ENCODE data around the gene METTL23. TPM values are rescaled to one million over a fixed set of nuclear protein-coding genes. Genes with fewer than 3 reads are reported as not detected.

METTL23 gene
- polyA plus RNA-seq, 3 donors = 37.9 to 71.3 (median 56.5) TPM

- intact Hi-C loops (cut with micrococcal nuclease) = no loop called here
- peaks cover 3% of the 10 kb centered on the region for H3K4me1 Mint-ChIP-seq
- Histone ChIP-seq H3K79me2 (ENCODE audit: insufficient read depth, low read length) (no peaks in the 10 kb centered on the region), H3K27ac (ENCODE audit: low read depth in 1 of 2, low read length in 2 of 2) (no peak overlapping the region), H3K4me3 (replicated peaks in 1 of 3; ENCODE audit: low read depth in 2 of 3, low read length in 3 of 3) (no peak overlapping the region), H4K20me1 (ENCODE audit: insufficient read depth, low read length) (no peaks in the 10 kb centered on the region), H3K9me3 (replicated peaks in 1 of 2; ENCODE audit: control insufficient read depth in 1 of 2, insufficient read depth in 1 of 2, low read length in 2 of 2) (no peaks in the 10 kb centered on the region), H3K27me3 (ENCODE audit: control insufficient read depth in 2 of 2, insufficient read depth in 2 of 2, low read length in 2 of 2) (no peaks in the 10 kb centered on the region), H3K4me2 (replicated peaks; ENCODE audit: extremely low read depth, low read length, poor library complexity, severe bottlenecking) (no peak overlapping the region), H3K36me3 (replicated peaks in 1 of 2; ENCODE audit: control insufficient read depth in 1 of 2, insufficient read depth in 2 of 2, low read length in 2 of 2) (no peaks in the 10 kb centered on the region), H2AFZ (ENCODE audit: insufficient read depth, low read depth, low read length, poor library complexity, severe bottlenecking) (no peak overlapping the region), H3K9ac (ENCODE audit: insufficient read depth, low read length, poor library complexity, severe bottlenecking) (no peak overlapping the region), H3K4me1 (ENCODE audit: control insufficient read depth in 1 of 2, insufficient read depth in 2 of 2, low read length in 2 of 2) (no peaks in the 10 kb centered on the region)
- no peak for DNase-seq
- no peak overlapping the region for H3K4me3 Mint-ChIP-seq
- 100% methylated on average over 3 of the region's 8 CpGs for whole genome bisulfite sequencing (ENCODE audit: insufficient coverage)
- peak overlapping the region in 2 of 7 donors; percentile 28 to 60 for H3K27ac Mint-ChIP-seq
- H3K36me3 Mint-ChIP-seq = no peaks in the 10 kb centered on the region
- H3K27me3 Mint-ChIP-seq (ENCODE audit: low read depth in 3 of 3) = peaks cover 0 to 6% (median 2%) of the 10 kb centered on the region in 3 donors
- H3K9me3 Mint-ChIP-seq = no peaks in the 10 kb centered on the region
- no peak for TF ChIP-seq CTCF (IDR thresholded peaks at IDR 0.05)
These were observed 40.8 kb upstream of the METTL23 start for GRCh38 chr17:76685846-76686245.

GRCh38 chr17:76686538-76687297 lies 39.9 kb upstream of the METTL23 start:
- no peak overlapping the region for H3K4me3 ChIP-seq (replicated peaks in 1 of 3; ENCODE audit: low read depth in 2 of 3, low read length in 3 of 3)
- Mint-ChIP-seq H3K9me3 (no peaks in the 10 kb centered on the region), H3K27ac (peak overlapping the region in 1 of 7 donors; percentile 60), H3K4me1 (no peaks in the 10 kb centered on the region), H3K4me3 (no peak overlapping the region), H3K36me3 (no peaks in the 10 kb centered on the region), H3K27me3 (ENCODE audit: low read depth in 3 of 3) (peaks cover 0 to 2% (median 2%) of the 10 kb centered on the region in 3 donors)
- H3K27me3 ChIP-seq (ENCODE audit: control insufficient read depth in 2 of 2, insufficient read depth in 2 of 2, low read length in 2 of 2) = no peaks in the 10 kb centered on the region
- H3K4me1 ChIP-seq (ENCODE audit: control insufficient read depth in 1 of 2, insufficient read depth in 2 of 2, low read length in 2 of 2) = no peaks in the 10 kb centered on the region
- H3K9me3 ChIP-seq (replicated peaks in 1 of 2; ENCODE audit: control insufficient read depth in 1 of 2, insufficient read depth in 1 of 2, low read length in 2 of 2) = no peaks in the 10 kb centered on the region
- intact Hi-C loops (cut with micrococcal nuclease) = no loop called here
- no peak for TF ChIP-seq CTCF (IDR thresholded peaks at IDR 0.05)
- no peak overlapping the region for H2AFZ ChIP-seq (ENCODE audit: insufficient read depth, low read depth, low read length, poor library complexity, severe bottlenecking)
- no peak overlapping the region for H3K9ac ChIP-seq (ENCODE audit: insufficient read depth, low read length, poor library complexity, severe bottlenecking)
- 84% methylated on average over 11 of the region's 15 CpGs for WGBS (ENCODE audit: insufficient coverage)
- no peak for DNase-seq
- H3K36me3 ChIP-seq (replicated peaks in 1 of 2; ENCODE audit: control insufficient read depth in 1 of 2, insufficient read depth in 2 of 2, low read length in 2 of 2) = no peaks in the 10 kb centered on the region
- no peaks in the 10 kb centered on the region for H3K79me2 ChIP-seq (ENCODE audit: insufficient read depth, low read length)
- H3K27ac ChIP-seq (ENCODE audit: low read depth in 1 of 2, low read length in 2 of 2) = no peak overlapping the region
- H3K4me2 ChIP-seq (replicated peaks; ENCODE audit: extremely low read depth, low read length, poor library complexity, severe bottlenecking) = no peak overlapping the region
- H4K20me1 ChIP-seq (ENCODE audit: insufficient read depth, low read length) = no peaks in the 10 kb centered on the region

Data from CD14-positive monocyte (primary cell).